AG09309 (cell line): ENCODE data around the gene BET1.

Experiments
- DNase-seq: peaks from one replicate; pipeline ENCODE4 v3.0.0-alpha.2; 2010; ENCODE audit warnings: low read depth
- H3K4me3 ChIP-seq: 2 replicates; pipeline ENCODE4 v1.5.1; 2011; ENCODE audit warnings: mild to moderate bottlenecking, low read depth, low read length, moderate library complexity; ENCODE audit not compliant: control insufficient read depth
- CTCF ChIP-seq: IDR thresholded peaks from 2 replicates; pipeline ENCODE4 v1.5.1; 2011; ENCODE audit warnings: mild to moderate bottlenecking, low read depth, low read length, inconsistent platforms; ENCODE audit not compliant: insufficient read depth, control insufficient read depth; ENCODE audit errors: missing control alignments

Gene BET1

GRCh38 chr7:94015538-94015937 is 11.4 kb upstream of the BET1 start:
- no peak for DNase-seq
- H3K4me3 ChIP-seq: no peak overlapping the region
- no peak for TF ChIP-seq CTCF

GRCh38 chr7:94012746-94013145 is 8.6 kb upstream of the BET1 start:
- no peak for TF ChIP-seq CTCF
- no peak for DNase-seq
- H3K4me3 ChIP-seq: no peak overlapping the region

GRCh38 chr7:94011714-94012353 is 7.7 kb upstream of the BET1 start:
- DNase-seq: no peak
- no peak overlapping the region for H3K4me3 ChIP-seq
- no peak for TF ChIP-seq CTCF

GRCh38 chr7:94008537-94008936 is 4.4 kb upstream of the BET1 start:
- DNase-seq: no peak
- H3K4me3 ChIP-seq: no peak overlapping the region
- no peak for TF ChIP-seq CTCF

- TF ChIP-seq CTCF: no peak
- H3K4me3 ChIP-seq: no peak overlapping the region
- no peak for DNase-seq
Measured at GRCh38 chr7:94005753-94006152, 1.6 kb upstream of the BET1 start.

- TF ChIP-seq CTCF: no peak
- H3K4me3 ChIP-seq: peak overlapping the region; percentile 77
- no peak for DNase-seq
Measured at GRCh38 chr7:94003446-94004023, 620 bp downstream of the BET1 start.

GRCh38 chr7:94001396-94001795 is 2.8 kb downstream of the BET1 start:
- no peak for TF ChIP-seq CTCF
- H3K4me3 ChIP-seq: no peak overlapping the region
- peak; percentile 29 for DNase-seq
